Loucy (cell line): ENCODE measurements around the gene SRGAP1.

Source experiments
- CTCF ChIP-seq: fragments of 200-600 bp; sonication (generic); conservative IDR thresholded peaks from 2 replicates; pipeline ENCODE4 v1.5.1; 2014; ENCODE audit warnings: mild to moderate bottlenecking, antibody characterized with exemption, low read length
- EZH2phosphoT487 ChIP-seq: fragments of 200-600 bp; IDR thresholded peaks from 2 replicates; pipeline ENCODE4 v1.6.1; 2018; ENCODE audit warnings: antibody characterized with exemption, mild to moderate bottlenecking, moderate library complexity, borderline replicate concordance

- no peak for TF ChIP-seq CTCF
- no peak for TF ChIP-seq EZH2phosphoT487
Measured at GRCh38 chr12:64053117-64053516, 208.6 kb downstream of the SRGAP1 start.
